Measurements from ENCODE around the gene MYBPC3. TPM values are rescaled to one million over a fixed set of nuclear protein-coding genes. Genes with fewer than 3 reads are reported as not detected.

MYBPC3 gene
- total and polyA plus RNA-seq, 12 donors = 484 to 3,138 (median 2,423) TPM

GRCh38 chr11:47374720-47375019, 22.2 kb upstream of the MYBPC3 start:
- 85 to 87% methylated on average over 5 of the region's 5 CpGs for WGBS, 2 donors
- Histone ChIP-seq H3K4me3 (peak overlapping the region in 1 of 10 donors; percentile 66), H3K27me3 (no peaks in the 10 kb centered on the region), H3K27ac (peak overlapping the region in 1 of 10 donors; percentile 98), H3K36me3 (peaks cover 0 to 53% (median 0%) of the 10 kb centered on the region in 9 donors), H3K4me1 (peaks cover 0 to 38% (median 0%) of the 10 kb centered on the region in 9 donors), H3K9me3 (no peaks in the 10 kb centered on the region)
- no peak for TF ChIP-seq CTCF (IDR thresholded peaks at IDR 0.05)
- intact Hi-C loops (cut with DNase I) = loop anchor here (1.0 to 10.0 kb wide), 13 partner anchors 33 to 480 kb away; partner anchors contain the start of genes SLC39A13 (in 6 of the 10) and RAPSN (in 1 of the 10)
- DNase-seq (no peak), ATAC-seq (no peak)

- intact Hi-C loops (cut with DNase I) = loop anchor here in 9 of 10 donors (1.0 to 10.0 kb wide), 12 partner anchors 33 to 481 kb away; partner anchors contain the start of gene SLC39A13 (in 6 of the 9)
- Histone ChIP-seq H3K4me3 (peak overlapping the region in 1 of 10 donors; percentile 66), H3K27ac (peak overlapping the region in 1 of 10 donors; percentile 98)
These were observed 21.6 kb upstream of the MYBPC3 start for GRCh38 chr11:47373876-47374719.

GRCh38 chr11:47372422-47372821, 19.9 kb upstream of the MYBPC3 start:
- intact Hi-C loops (cut with DNase I) = loop anchor here in 6 of 10 donors (5.0 to 10.0 kb wide), 7 partner anchors 35 to 482 kb away; partner anchors contain the start of gene SLC39A13 (in 3 of the 6)
- H3K4me1 ChIP-seq = peaks cover 0 to 43% (median 0%) of the 10 kb centered on the region in 9 donors
- no peak for TF ChIP-seq CTCF (IDR thresholded peaks at IDR 0.05)
- no peaks in the 10 kb centered on the region for H3K27me3 ChIP-seq
- no peak overlapping the region for H3K27ac ChIP-seq
- DNase-seq (no peak), ATAC-seq (no peak)
- H3K9me3 ChIP-seq = no peaks in the 10 kb centered on the region
- H3K36me3 ChIP-seq = peaks cover 0 to 73% (median 0%) of the 10 kb centered on the region in 9 donors
- 61 to 84% methylated on average over 7 of the region's 7 CpGs for WGBS, 2 donors
- no peak overlapping the region for H3K4me3 ChIP-seq

More at GRCh38 chr11:47373876-47374719, 21.6 kb upstream of the MYBPC3 start:
- no peaks in the 10 kb centered on the region for H3K9me3 ChIP-seq
- H3K27me3 ChIP-seq = no peaks in the 10 kb centered on the region
- WGBS, 2 donors = 44 to 45% methylated on average over 19 of the region's 19 CpGs
- ATAC-seq = peak; percentile 71 to 86 (median 80)
- peak; percentile 83 to 89 for DNase-seq
- H3K36me3 ChIP-seq = peaks cover 0 to 56% (median 0%) of the 10 kb centered on the region in 9 donors
- TF ChIP-seq CTCF (IDR thresholded peaks at IDR 0.05) = peak; percentile 95 to 99 (median 97)
- H3K4me1 ChIP-seq = peaks cover 0 to 40% (median 0%) of the 10 kb centered on the region in 9 donors

GRCh38 chr11:47369676-47370075, 17.2 kb upstream of the MYBPC3 start:
- WGBS, 2 donors = 51 to 52% methylated on average over 3 of the region's 3 CpGs
- Histone ChIP-seq H3K4me3 (no peak overlapping the region), H3K27me3 (no peaks in the 10 kb centered on the region), H3K4me1 (peaks cover 0 to 64% (median 0%) of the 10 kb centered on the region in 9 donors), H3K9me3 (no peaks in the 10 kb centered on the region), H3K27ac (no peak overlapping the region), H3K36me3 (peaks cover 0 to 89% (median 0%) of the 10 kb centered on the region in 9 donors)
- no peak for TF ChIP-seq CTCF (IDR thresholded peaks at IDR 0.05)
- ATAC-seq (no peak), DNase-seq (no peak)
- intact Hi-C loops (cut with DNase I) = loop anchor here in 6 of 10 donors (5.0 to 10.0 kb wide), 7 partner anchors 38 to 485 kb away; partner anchors contain the start of gene SLC39A13 (in 3 of the 6)
